ENCODE data around the gene TMEM237. TPM values are rescaled to one million over a fixed set of nuclear protein-coding genes. Genes with fewer than 3 reads are reported as not detected.

The TMEM237 gene
- total RNA-seq, 6 experiments from 2014 or later: 2.2 to 4.1 (median 2.6) TPM

- 90% methylated on average over 4 of the region's 4 CpGs for WGBS (ENCODE audit: insufficient coverage, low coverage, low lambda C conversion rate, missing lambda C conversion rate)
- no peaks in the 10 kb centered on the region for H3K9me3 ChIP-seq
- no peak for TF ChIP-seq POLR2A (IDR thresholded peaks at IDR 0.05)
- TF ChIP-seq CTCF (IDR thresholded peaks at IDR 0.05): no peak
- H3K36me3 ChIP-seq: no peaks in the 10 kb centered on the region
- no peak overlapping the region for H3K4me3 ChIP-seq
- no peak overlapping the region for H3K27ac ChIP-seq
- no peaks in the 10 kb centered on the region for H3K4me1 ChIP-seq
- intact Hi-C loops (cut with DNase I): no loop called here
- ATAC-seq (no peak), DNase-seq (no peak)
- H3K27me3 ChIP-seq: no peaks in the 10 kb centered on the region
Measured at GRCh38 chr2:201633661-201634249, 9.5 kb downstream of the TMEM237 start.

- H3K4me3 ChIP-seq: no peak overlapping the region
- no peak for ATAC-seq
- no peak overlapping the region for H3K27ac ChIP-seq
- DNase-seq: no peak
- intact Hi-C loops (cut with DNase I): no loop called here
- 90% methylated on average over 8 of the region's 8 CpGs for WGBS (ENCODE audit: insufficient coverage, low coverage, low lambda C conversion rate, missing lambda C conversion rate)
- no peaks in the 10 kb centered on the region for H3K9me3 ChIP-seq
- no peaks in the 10 kb centered on the region for H3K4me1 ChIP-seq
- no peak for TF ChIP-seq POLR2A (IDR thresholded peaks at IDR 0.05)
- no peak for TF ChIP-seq CTCF (IDR thresholded peaks at IDR 0.05)
- no peaks in the 10 kb centered on the region for H3K36me3 ChIP-seq
- no peaks in the 10 kb centered on the region for H3K27me3 ChIP-seq
Measured at GRCh38 chr2:201631041-201631440, 12.3 kb downstream of the TMEM237 start.

- TF ChIP-seq POLR2A (IDR thresholded peaks at IDR 0.05) (no peak), CTCF (IDR thresholded peaks at IDR 0.05) (no peak)
- Histone ChIP-seq H3K9me3 (no peaks in the 10 kb centered on the region), H3K4me3 (no peak overlapping the region), H3K27ac (no peak overlapping the region), H3K27me3 (no peaks in the 10 kb centered on the region), H3K4me1 (no peaks in the 10 kb centered on the region), H3K36me3 (no peaks in the 10 kb centered on the region)
- WGBS (ENCODE audit: insufficient coverage, low coverage, low lambda C conversion rate, missing lambda C conversion rate): 92% methylated on average over 2 of the region's 2 CpGs
- DNase-seq (no peak), ATAC-seq (no peak)
- intact Hi-C loops (cut with DNase I): no loop called here
Measured at GRCh38 chr2:201630577-201630976, 12.7 kb downstream of the TMEM237 start.

- no peaks in the 10 kb centered on the region for H3K9me3 ChIP-seq
- no peaks in the 10 kb centered on the region for H3K4me1 ChIP-seq
- no peak overlapping the region for H3K27ac ChIP-seq
- no peaks in the 10 kb centered on the region for H3K27me3 ChIP-seq
- no peak for TF ChIP-seq POLR2A (IDR thresholded peaks at IDR 0.05)
- no peak for TF ChIP-seq CTCF (IDR thresholded peaks at IDR 0.05)
- DNase-seq: no peak
- H3K4me3 ChIP-seq: no peak overlapping the region
- WGBS (ENCODE audit: insufficient coverage, low coverage, low lambda C conversion rate, missing lambda C conversion rate): 94% methylated on average over 2 of the region's 2 CpGs
- no peaks in the 10 kb centered on the region for H3K36me3 ChIP-seq
- no peak for ATAC-seq
- intact Hi-C loops (cut with DNase I): no loop called here
Measured at GRCh38 chr2:201628545-201628944, 14.8 kb downstream of the TMEM237 start.

Measured in right lobe of liver (tissue), 6 donors.